ENCODE results near the gene TSEN15. TPM values are rescaled to one million over a fixed set of nuclear protein-coding genes. Genes with fewer than 3 reads are reported as not detected.
"Not testable (repeated sequence)": the region's sequence is repeated elsewhere in the genome, so short reads cannot be mapped to it uniquely, and the experiment has no call there.

Gene TSEN15
- total RNA-seq, 2 donors from 2014 or later, result 24.8 to 29.7 TPM

DNA sequence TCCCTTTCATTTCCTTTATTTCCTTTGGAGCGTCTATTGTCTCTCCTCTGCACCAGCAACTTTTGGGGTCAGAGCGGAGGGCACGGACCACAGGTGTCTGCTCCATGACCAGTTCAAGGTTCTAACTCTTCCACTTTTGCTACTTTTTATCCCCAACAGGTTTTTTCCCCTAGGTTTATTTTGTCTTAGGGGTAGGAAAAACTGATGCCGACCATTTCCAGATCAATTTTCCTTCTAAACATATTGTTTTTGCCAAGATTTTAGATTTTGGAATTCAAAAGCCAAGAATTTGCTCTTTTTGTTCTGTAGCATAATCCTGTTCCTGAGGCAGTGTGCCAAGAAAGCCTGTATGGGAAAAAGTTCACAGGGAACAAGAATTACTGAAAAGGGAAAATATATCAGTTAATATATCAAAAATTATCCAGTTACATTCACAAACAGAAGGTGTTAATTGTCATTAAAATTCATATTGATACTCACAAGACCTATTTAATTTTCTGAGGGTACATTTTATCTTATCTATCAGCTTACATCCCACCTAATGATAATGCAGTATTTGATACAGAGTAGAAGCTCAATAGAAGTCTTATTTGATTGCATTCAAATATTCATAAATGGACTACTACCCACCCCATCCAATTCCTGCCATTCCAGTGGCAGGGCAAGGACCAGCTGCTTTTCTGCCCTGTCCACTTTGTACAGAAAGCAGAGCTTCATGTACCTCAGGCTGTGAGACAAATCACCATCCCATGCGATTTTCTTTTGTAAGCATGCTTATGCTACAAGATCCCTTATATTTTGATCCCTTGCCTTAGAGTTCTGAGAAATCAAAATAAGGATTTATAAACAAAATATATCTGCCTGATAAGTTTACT lies 31.2 kb downstream of the TSEN15 start:
- Histone ChIP-seq H3K27ac (no peak overlapping the region), H3K4me3 (no peak overlapping the region), H3K27me3 (replicated peaks; ENCODE audit: insufficient read depth) (no peaks in the 10 kb centered on the region), H3K4me1 (ENCODE audit: control insufficient read depth in 1 of 2, low read depth in 2 of 2) (no peaks in the 10 kb centered on the region), H3K36me3 (no peaks in the 10 kb centered on the region), H3K9me3 (no peaks in the 10 kb centered on the region)
- ATAC-seq (ENCODE audit: insufficient number of reproducible peaks, low FRiP score, low read depth) (no peak), DNase-seq (ENCODE audit: low spot score) (no peak)
- TF ChIP-seq, protein P1, sequence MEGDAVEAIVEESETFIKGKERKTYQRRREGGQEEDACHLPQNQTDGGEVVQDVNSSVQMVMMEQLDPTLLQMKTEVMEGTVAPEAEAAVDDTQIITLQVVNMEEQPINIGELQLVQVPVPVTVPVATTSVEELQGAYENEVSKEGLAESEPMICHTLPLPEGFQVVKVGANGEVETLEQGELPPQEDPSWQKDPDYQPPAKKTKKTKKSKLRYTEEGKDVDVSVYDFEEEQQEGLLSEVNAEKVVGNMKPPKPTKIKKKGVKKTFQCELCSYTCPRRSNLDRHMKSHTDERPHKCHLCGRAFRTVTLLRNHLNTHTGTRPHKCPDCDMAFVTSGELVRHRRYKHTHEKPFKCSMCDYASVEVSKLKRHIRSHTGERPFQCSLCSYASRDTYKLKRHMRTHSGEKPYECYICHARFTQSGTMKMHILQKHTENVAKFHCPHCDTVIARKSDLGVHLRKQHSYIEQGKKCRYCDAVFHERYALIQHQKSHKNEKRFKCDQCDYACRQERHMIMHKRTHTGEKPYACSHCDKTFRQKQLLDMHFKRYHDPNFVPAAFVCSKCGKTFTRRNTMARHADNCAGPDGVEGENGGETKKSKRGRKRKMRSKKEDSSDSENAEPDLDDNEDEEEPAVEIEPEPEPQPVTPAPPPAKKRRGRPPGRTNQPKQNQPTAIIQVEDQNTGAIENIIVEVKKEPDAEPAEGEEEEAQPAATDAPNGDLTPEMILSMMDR (IDR thresholded peaks at IDR 0.05), result no peak

DNA sequence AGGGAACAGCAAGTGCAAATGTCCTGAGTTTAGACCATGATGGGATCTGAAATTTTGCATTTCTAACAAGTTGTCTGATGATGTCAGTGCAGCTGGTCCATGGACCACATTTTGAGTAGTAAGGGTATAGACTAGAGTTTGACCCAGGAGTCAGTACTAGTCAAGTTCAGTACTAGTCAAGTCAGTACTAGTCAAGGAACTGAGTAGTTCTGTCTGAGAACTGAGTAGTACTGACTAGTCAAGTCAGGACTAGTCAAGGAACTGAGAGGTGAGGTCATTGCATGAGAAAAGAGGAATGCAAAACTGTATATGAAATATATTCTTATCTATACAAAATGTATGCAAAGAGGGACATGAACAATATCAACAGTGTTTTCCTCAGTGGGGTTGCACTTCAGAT lies 34.1 kb downstream of the TSEN15 start:
- H3K27me3 ChIP-seq (replicated peaks; ENCODE audit: insufficient read depth), result no peaks in the 10 kb centered on the region
- no peak overlapping the region for H3K4me3 ChIP-seq
- no peaks in the 10 kb centered on the region for H3K4me1 ChIP-seq (ENCODE audit: control insufficient read depth in 1 of 2, low read depth in 2 of 2)
- ATAC-seq (ENCODE audit: insufficient number of reproducible peaks, low FRiP score, low read depth) (no peak), DNase-seq (ENCODE audit: low spot score) (no peak)
- no peak overlapping the region for H3K27ac ChIP-seq
- no peaks in the 10 kb centered on the region for H3K9me3 ChIP-seq
- TF ChIP-seq, protein P1 (IDR thresholded peaks at IDR 0.05), result no peak
- no peaks in the 10 kb centered on the region for H3K36me3 ChIP-seq

DNA sequence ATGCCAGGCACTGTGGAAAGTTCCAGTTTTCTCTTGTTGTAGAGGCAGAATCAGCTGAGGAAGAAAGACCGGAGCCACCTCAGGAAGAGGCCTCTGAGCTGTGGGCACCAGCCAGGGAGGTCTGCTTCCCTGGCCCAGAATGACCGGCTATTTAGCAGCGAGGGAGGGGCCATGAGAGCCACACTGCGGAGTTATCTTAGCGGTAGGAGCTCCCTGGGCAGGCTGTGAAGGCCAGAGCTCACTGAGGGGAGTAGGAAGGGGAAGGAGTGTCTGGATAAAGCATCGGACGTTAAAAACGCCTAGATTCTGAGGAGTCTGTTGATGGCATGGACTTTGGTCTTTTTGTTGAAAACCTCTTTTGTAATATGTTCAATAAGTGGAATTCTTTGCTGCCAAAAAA lies 36.5 kb downstream of the TSEN15 start:
- no peaks in the 10 kb centered on the region for H3K4me1 ChIP-seq (ENCODE audit: control insufficient read depth in 1 of 2, low read depth in 2 of 2)
- H3K4me3 ChIP-seq, result no peak overlapping the region
- no peaks in the 10 kb centered on the region for H3K27me3 ChIP-seq (replicated peaks; ENCODE audit: insufficient read depth)
- H3K9me3 ChIP-seq, result no peaks in the 10 kb centered on the region
- H3K36me3 ChIP-seq, result no peaks in the 10 kb centered on the region
- no peak overlapping the region for H3K27ac ChIP-seq
- TF ChIP-seq, protein P1 (IDR thresholded peaks at IDR 0.05), result no peak
- no peak for DNase-seq (ENCODE audit: low spot score)
- ATAC-seq (ENCODE audit: insufficient number of reproducible peaks, low FRiP score, low read depth), result no peak

DNA sequence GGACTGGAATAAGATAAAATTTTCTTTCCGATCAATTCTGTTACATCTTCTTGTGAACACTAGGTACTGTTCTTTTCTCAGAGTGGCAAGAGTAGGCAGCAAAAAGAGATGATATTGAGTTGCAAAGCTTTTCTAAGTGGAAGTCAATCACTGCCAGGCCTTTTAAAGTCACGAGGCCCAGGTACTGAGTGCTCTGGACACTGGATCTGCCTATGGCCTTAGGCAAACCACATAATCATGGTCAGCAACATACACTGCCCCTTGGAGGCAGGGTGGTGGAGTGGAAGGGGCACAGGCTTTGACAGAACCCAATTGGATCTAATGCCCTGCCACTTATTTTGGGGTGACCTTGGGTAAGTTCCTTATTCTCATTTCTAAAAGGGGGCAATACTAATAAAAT lies 41.5 kb downstream of the TSEN15 start:
- Histone ChIP-seq H3K27ac (no peak overlapping the region), H3K9me3 (no peaks in the 10 kb centered on the region), H3K4me1 (ENCODE audit: control insufficient read depth in 1 of 2, low read depth in 2 of 2) (no peaks in the 10 kb centered on the region), H3K36me3 (no peaks in the 10 kb centered on the region), H3K27me3 (replicated peaks; ENCODE audit: insufficient read depth) (no peaks in the 10 kb centered on the region), H3K4me3 (no peak overlapping the region)
- DNase-seq (ENCODE audit: low spot score) (no peak), ATAC-seq (ENCODE audit: insufficient number of reproducible peaks, low FRiP score, low read depth) (no peak)
- TF ChIP-seq, protein P1 (IDR thresholded peaks at IDR 0.05), result no peak

DNA sequence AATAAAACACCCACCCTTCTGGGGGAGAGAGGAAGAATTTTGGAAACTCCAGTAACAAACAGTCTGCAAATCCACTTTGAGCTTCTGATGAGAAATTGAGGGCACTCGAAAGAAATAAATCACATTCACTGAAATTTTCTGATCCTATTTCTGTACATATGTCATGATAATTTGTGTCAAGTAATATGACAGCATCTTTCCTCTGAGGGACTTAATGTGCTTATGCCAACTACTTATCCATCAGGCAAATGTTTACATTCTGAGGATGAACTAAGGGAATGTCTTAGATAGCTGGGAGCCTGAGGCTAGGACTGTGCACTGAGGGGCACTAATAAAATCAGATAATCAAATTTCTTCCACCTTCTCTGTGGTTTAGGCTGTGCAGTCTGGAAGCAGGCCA lies 44.5 kb downstream of the TSEN15 start:
- no peak for ATAC-seq (ENCODE audit: insufficient number of reproducible peaks, low FRiP score, low read depth)

DNA sequence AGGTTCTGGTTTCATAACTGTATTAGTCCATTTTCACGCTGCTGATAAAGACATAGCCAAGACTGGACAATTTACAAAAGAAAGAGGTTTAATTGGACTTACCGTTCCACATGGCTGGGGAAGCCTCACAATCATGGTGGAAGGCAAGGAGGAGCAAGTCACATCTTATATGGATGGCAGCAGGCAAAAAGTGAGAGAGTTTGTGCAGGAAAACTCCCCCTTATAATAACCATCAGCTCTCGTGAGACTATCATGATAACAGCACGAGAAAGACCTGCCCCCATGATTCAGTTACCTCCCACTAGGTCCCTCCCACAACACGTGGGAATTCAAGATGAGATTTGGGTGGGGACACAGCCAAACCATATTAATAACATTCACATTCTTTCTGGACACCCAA lies 45.0 kb downstream of the TSEN15 start:
- not testable (repeated sequence) for DNase-seq (ENCODE audit: low spot score); H3K9me3 ChIP-seq; H3K27me3 ChIP-seq (replicated peaks; ENCODE audit: insufficient read depth); H3K27ac ChIP-seq; H3K4me1 ChIP-seq (ENCODE audit: control insufficient read depth in 1 of 2, low read depth in 2 of 2); ATAC-seq (ENCODE audit: insufficient number of reproducible peaks, low FRiP score, low read depth); H3K36me3 ChIP-seq; H3K4me3 ChIP-seq

More for the DNA sequence above, 44.5 kb downstream of the TSEN15 start:
- no peaks in the 10 kb centered on the region for H3K9me3 ChIP-seq
- no peaks in the 10 kb centered on the region for H3K27me3 ChIP-seq (replicated peaks; ENCODE audit: insufficient read depth)
- H3K36me3 ChIP-seq, result no peaks in the 10 kb centered on the region
- no peaks in the 10 kb centered on the region for H3K4me1 ChIP-seq (ENCODE audit: control insufficient read depth in 1 of 2, low read depth in 2 of 2)
- no peak overlapping the region for H3K27ac ChIP-seq
- TF ChIP-seq, protein P1 (IDR thresholded peaks at IDR 0.05), result no peak
- no peak for DNase-seq (ENCODE audit: low spot score)
- no peak overlapping the region for H3K4me3 ChIP-seq
